Ovary (tissue), 3 donors: ENCODE data around the gene PRR23E.

Source experiments
- POLR2A ChIP-seq: fragments of 450-650 bp; IDR thresholded peaks from one replicate; pipeline ENCODE4 v1.6.1; 2017; ENCODE audit warnings: antibody characterized with exemption, mild to moderate bottlenecking, moderate library complexity
- TF ChIP-seq, protein P1 (sequence below), 3 donors: fragments of 450-650 bp in 2 of 3; fragments of 200-600 bp in 1 of 3; IDR thresholded peaks; one replicate each; pipeline versions ENCODE4 v1.5.1 to v1.8.0; 2016 to 2022; ENCODE audit warnings: antibody characterized with exemption in 3 of 3, mild to moderate bottlenecking in 1 of 3
- donor health status: DM: no; HTN: no; CAD: no.

DNA sequence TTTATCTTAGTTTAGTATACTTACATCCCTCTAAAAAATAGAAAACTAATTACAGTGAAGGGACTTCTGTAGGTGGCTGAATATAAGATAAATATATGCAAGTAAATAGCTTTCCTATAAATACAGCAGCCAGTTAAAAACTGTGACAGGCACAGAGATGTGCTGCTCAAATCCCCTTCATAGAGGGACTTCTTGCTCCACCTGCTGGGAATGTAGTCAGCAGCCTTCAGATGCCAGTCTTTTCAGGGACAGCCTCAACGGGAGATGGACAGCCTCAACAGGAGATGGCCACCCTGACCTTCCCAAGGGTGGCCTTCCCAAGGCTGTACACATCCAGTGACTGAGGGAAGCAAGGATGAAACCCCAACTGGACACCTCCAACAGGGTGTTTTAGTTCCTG, 15.7 kb upstream of the PRR23E start:
- TF ChIP-seq, protein P1, sequence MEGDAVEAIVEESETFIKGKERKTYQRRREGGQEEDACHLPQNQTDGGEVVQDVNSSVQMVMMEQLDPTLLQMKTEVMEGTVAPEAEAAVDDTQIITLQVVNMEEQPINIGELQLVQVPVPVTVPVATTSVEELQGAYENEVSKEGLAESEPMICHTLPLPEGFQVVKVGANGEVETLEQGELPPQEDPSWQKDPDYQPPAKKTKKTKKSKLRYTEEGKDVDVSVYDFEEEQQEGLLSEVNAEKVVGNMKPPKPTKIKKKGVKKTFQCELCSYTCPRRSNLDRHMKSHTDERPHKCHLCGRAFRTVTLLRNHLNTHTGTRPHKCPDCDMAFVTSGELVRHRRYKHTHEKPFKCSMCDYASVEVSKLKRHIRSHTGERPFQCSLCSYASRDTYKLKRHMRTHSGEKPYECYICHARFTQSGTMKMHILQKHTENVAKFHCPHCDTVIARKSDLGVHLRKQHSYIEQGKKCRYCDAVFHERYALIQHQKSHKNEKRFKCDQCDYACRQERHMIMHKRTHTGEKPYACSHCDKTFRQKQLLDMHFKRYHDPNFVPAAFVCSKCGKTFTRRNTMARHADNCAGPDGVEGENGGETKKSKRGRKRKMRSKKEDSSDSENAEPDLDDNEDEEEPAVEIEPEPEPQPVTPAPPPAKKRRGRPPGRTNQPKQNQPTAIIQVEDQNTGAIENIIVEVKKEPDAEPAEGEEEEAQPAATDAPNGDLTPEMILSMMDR (IDR thresholded peaks at IDR 0.05), result no peak
- TF ChIP-seq POLR2A, result no peak
